ENCODE results near the gene PAPOLB. TPM values are rescaled to one million over a fixed set of nuclear protein-coding genes. Genes with fewer than 3 reads are reported as not detected.
A peak's percentile ranks its signal among the peaks of the same experiment; 100 is the strongest.

PAPOLB gene
- total and polyA plus RNA-seq, 4 donors, result 0.01 to 1.9 (median 0.14) TPM

GRCh38 chr7:4822677-4823076, 39.2 kb downstream of the PAPOLB start:
- TF ChIP-seq, protein P1, sequence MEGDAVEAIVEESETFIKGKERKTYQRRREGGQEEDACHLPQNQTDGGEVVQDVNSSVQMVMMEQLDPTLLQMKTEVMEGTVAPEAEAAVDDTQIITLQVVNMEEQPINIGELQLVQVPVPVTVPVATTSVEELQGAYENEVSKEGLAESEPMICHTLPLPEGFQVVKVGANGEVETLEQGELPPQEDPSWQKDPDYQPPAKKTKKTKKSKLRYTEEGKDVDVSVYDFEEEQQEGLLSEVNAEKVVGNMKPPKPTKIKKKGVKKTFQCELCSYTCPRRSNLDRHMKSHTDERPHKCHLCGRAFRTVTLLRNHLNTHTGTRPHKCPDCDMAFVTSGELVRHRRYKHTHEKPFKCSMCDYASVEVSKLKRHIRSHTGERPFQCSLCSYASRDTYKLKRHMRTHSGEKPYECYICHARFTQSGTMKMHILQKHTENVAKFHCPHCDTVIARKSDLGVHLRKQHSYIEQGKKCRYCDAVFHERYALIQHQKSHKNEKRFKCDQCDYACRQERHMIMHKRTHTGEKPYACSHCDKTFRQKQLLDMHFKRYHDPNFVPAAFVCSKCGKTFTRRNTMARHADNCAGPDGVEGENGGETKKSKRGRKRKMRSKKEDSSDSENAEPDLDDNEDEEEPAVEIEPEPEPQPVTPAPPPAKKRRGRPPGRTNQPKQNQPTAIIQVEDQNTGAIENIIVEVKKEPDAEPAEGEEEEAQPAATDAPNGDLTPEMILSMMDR (IDR thresholded peaks at IDR 0.05; ENCODE audit: control extremely low read depth, extremely low read depth), result no peak
- 87 to 88% methylated on average over 9 of the region's 9 CpGs for WGBS, 2 donors
- no peak for ATAC-seq (ENCODE audit: insufficient read depth, low FRiP score)

DNA sequence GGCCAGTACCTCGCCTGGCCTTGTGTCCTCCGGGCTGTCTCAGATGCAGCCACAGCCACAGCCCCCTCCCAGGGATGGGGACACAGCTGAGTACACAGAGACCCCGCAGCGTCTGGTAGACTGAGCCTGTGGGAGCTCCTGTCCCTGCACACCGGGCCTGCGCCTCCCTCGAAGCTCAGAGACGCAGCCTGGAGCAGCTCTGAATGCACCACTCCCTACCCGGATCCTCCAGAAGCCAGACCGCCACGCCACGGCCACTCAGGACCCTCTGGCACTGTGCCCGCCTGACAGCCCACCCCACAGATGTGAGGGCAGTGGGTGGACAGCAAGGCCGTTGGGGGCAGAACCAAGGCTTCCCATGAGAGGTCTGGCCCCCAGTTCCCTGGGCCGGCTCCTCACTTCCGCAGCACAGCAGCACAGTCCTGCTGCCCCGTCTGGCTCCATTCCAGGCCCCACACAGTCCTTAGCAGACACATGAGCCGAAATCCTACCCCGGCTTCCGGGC, 40.8 kb downstream of the PAPOLB start:
- H3K36me3 ChIP-seq (ENCODE audit: control insufficient read depth in 4 of 4, insufficient read depth in 4 of 4, low read length in 4 of 4), result peaks cover 0 to 4% (median 0%) of the 10 kb centered on the region in 4 donors
- peak overlapping the region in 1 of 2 donors; percentile 7 for H3K27ac ChIP-seq (ENCODE audit: low read depth in 1 of 2, low read length in 1 of 2)
- TF ChIP-seq, protein P1 (IDR thresholded peaks at IDR 0.05; ENCODE audit: control extremely low read depth, extremely low read depth), result no peak
- WGBS, 2 donors, result 90 to 95% methylated on average over 20 of the region's 20 CpGs
- no peak for ATAC-seq (ENCODE audit: insufficient read depth, low FRiP score)
- H3K4me1 ChIP-seq (ENCODE audit: control insufficient read depth in 5 of 5, insufficient read depth in 5 of 5, low read length in 5 of 5), result peaks cover 0 to 32% (median 2%) of the 10 kb centered on the region in 5 donors
- peaks cover 0 to 1% (median 0%) of the 10 kb centered on the region in 4 donors for H3K9me3 ChIP-seq (ENCODE audit: control insufficient read depth in 4 of 4, insufficient read depth in 3 of 4, low read length in 3 of 4)
- DNase-seq, result peak; percentile 44 to 69 (median 47)
- no peak overlapping the region for H3K9ac ChIP-seq (ENCODE audit: insufficient read depth in 1 of 2, low read length in 2 of 2)
- H3K4me3 ChIP-seq, result no peak overlapping the region
- no peaks in the 10 kb centered on the region for H3K27me3 ChIP-seq (ENCODE audit: control insufficient read depth in 3 of 3, insufficient read depth in 3 of 3, low read length in 2 of 3)

More at GRCh38 chr7:4822677-4823076, 39.2 kb downstream of the PAPOLB start:
- H3K4me1 ChIP-seq (ENCODE audit: control insufficient read depth in 5 of 5, insufficient read depth in 5 of 5, low read length in 5 of 5), result peaks cover 0 to 27% (median 2%) of the 10 kb centered on the region in 5 donors
- peak in 2 of 3 donors; percentile 13 to 50 for DNase-seq
- H3K27ac ChIP-seq (ENCODE audit: low read depth in 1 of 2, low read length in 1 of 2), result no peak overlapping the region
- H3K4me3 ChIP-seq, result no peak overlapping the region
- H3K9me3 ChIP-seq (ENCODE audit: control insufficient read depth in 4 of 4, insufficient read depth in 3 of 4, low read length in 3 of 4), result peaks cover 0 to 1% (median 0%) of the 10 kb centered on the region in 4 donors
- no peaks in the 10 kb centered on the region for H3K27me3 ChIP-seq (ENCODE audit: control insufficient read depth in 3 of 3, insufficient read depth in 3 of 3, low read length in 2 of 3)
- peaks cover 0 to 3% (median 0%) of the 10 kb centered on the region in 4 donors for H3K36me3 ChIP-seq (ENCODE audit: control insufficient read depth in 4 of 4, insufficient read depth in 4 of 4, low read length in 4 of 4)
- H3K9ac ChIP-seq (ENCODE audit: insufficient read depth in 1 of 2, low read length in 2 of 2), result no peak overlapping the region

DNA sequence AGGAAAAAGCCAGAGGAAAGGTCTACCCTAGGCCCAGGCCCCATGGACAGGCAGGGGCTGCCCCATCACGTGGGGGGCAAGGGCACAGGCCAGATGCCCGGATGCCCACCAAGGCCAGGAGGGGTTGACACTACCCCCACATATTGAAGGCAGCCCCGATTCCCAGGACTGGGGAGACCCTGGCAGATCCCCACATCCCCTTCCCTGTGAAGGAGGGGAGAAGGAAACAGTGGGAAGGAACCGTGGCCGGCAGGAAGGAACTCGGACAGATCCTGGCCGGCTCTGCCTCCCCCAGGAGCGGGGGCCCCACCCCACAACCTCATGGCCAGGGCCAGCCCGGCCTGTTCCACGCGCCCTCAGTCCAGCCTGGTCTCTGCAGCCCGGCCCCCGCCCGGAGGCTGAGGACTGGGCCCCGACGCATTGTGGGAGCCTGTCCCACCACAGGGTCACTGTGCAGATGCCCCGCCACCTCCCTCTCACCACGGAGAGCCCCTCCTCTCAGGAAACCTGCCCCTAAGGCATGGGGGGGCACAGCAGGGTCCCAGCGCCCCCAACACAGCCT, 41.3 kb downstream of the PAPOLB start:
- peak in 1 of 3 donors; percentile 24 for DNase-seq
- Histone ChIP-seq H3K9me3 (ENCODE audit: control insufficient read depth in 4 of 4, insufficient read depth in 3 of 4, low read length in 3 of 4) (peaks cover 0 to 1% (median 0%) of the 10 kb centered on the region in 4 donors), H3K36me3 (ENCODE audit: control insufficient read depth in 4 of 4, insufficient read depth in 4 of 4, low read length in 4 of 4) (peaks cover 0 to 4% (median 0%) of the 10 kb centered on the region in 4 donors), H3K4me1 (ENCODE audit: control insufficient read depth in 5 of 5, insufficient read depth in 5 of 5, low read length in 5 of 5) (peaks cover 0 to 32% (median 2%) of the 10 kb centered on the region in 5 donors), H3K9ac (ENCODE audit: insufficient read depth in 1 of 2, low read length in 2 of 2) (no peak overlapping the region), H3K27ac (ENCODE audit: low read depth in 1 of 2, low read length in 1 of 2) (peak overlapping the region; percentile 7 to 56), H3K4me3 (no peak overlapping the region), H3K27me3 (ENCODE audit: control insufficient read depth in 3 of 3, insufficient read depth in 3 of 3, low read length in 2 of 3) (no peaks in the 10 kb centered on the region)
- TF ChIP-seq, protein P1 (IDR thresholded peaks at IDR 0.05; ENCODE audit: control extremely low read depth, extremely low read depth), result no peak
- 68 to 76% methylated on average over 15 to 19 of the region's 19 CpGs for WGBS, 2 donors
- no peak for ATAC-seq (ENCODE audit: insufficient read depth, low FRiP score)
